CD1c-positive myeloid dendritic cell (primary cell): Measurements from ENCODE around the gene TTLL3.
A peak's percentile ranks its signal among the peaks of the same experiment; 100 is the strongest.

Experiments used
- DNase-seq: peaks from one replicate; pipeline ENCODE4 v3.0.0-alpha.2; 2016; ENCODE audit errors: extremely low spot score

TTLL3 gene

DNA sequence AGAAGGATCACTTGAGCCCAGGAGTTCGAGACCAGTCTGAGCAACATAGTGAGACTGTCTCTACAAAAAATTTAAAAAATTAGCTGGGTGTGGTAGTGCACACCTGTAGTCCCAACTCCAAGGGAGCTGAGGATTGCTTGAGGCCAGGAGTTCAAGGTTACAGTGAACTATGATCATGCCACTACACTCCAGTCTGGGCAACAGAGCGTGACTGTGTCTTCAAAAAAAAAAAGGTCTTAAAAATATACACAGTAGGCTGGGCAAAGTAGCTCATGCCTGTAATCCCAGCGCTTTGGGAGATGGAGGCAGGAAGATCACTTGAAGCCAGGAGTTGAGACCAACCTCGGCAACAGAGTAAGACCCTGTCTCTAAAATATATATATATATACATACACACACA is 29.2 kb upstream of the TTLL3 start:
- no peak for DNase-seq

DNA sequence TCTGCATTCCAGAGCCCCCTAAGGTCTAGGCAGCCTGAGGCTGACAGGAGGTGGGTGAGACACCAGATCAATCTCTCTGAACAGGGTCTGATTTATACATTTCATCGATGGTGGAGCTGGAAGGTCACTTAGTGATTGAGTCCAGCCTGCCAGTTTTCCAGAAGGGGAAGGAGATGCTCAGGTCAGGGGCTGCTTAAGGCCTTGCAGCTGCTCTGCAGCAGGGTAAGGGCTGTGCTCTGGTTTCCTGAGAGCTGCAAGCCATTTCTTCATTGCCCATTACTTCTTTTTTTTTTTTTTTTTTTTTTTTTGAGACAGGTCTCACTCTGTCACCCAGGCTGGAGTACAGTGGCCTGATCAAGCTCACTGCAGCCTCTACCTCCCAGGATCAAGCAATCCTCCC is 28.5 kb upstream of the TTLL3 start:
- DNase-seq, result no peak

DNA sequence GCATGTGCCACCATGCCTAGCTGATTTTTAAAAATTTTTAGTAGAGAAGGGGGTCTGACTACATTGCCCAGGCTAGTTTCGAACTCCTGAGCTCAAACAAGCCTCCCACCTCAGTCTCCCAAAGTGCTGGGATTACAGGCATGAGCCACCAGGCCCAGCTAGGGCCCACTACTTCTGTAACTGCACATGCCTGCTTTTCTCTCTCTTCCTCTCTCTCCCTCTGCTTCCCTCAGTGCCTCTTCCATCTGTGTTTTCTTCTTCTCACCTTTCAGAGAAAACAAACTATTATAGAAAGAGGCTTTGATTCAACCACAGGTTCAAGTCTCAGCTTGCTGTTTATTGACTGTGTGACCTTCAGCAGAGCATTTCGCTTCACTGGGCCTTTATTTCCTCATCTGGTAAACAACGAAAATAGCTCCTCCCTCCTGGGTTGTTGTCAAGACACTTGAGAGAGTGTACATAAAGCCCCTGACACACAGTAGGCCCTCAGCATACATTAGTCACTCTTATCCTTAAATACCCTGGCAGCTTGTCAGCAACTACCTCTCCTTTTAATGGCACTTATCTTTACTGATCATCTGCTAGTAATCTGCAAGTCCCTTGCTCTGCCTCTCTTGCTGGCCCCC is 28.0 kb upstream of the TTLL3 start:
- DNase-seq, result no peak

DNA sequence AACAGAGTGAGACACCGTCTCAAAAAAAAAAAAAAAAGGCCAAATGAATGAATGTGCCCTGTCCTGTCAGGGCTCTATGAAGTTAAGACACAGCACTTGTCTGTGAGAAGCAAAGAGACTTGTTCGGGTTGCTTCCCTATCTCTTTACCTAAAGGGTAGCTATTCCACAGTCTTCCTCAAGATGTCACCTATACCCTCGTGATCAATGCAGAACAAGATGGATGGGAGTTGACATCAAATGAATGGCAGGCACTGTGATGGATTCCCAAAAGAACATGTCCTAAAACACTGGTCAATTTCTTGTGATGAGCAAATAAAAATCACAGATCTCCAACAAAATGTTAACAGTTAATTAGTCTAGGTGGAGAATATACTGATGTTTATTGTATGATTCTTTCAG is 27.3 kb upstream of the TTLL3 start:
- DNase-seq, result no peak

DNA sequence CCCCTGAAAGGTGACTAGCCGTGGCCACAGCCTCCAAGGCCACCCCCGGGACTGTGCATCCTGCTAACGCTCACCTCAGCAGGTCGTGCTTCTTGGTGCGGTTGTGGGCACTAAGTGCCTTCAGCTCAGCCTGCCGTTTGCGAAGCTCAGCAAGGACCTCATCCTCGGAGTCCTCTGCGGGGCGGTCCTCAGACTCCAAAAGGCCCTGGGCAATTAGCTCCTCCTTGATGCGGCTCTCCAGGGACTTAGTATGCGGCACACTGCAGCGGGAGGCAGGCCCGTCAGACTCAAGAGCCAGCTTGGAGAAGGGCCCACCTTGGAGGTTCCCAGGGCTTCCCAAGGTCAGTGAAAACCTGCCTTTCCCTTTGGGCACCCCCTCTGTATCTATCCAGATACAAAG is 26.1 kb upstream of the TTLL3 start:
- no peak for DNase-seq

DNA sequence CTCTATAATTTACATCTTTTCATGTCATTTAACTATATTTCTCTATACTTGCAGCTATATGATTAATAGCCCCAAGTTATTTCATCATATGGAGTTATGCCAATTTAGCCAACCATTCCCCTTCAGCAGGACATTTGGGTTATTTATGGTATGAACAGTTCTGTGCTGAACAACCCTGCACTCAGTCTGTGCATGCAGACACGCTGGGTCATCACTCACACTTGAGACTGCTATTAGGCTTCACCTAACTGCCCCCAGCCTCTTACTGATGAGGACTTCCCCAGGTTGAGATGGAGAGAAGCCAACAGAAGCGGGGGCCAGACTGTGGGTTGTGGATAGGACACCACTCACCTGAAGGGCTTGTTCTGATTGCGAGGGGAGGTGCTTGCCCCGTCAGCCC is 25.1 kb upstream of the TTLL3 start:
- no peak for DNase-seq

DNA sequence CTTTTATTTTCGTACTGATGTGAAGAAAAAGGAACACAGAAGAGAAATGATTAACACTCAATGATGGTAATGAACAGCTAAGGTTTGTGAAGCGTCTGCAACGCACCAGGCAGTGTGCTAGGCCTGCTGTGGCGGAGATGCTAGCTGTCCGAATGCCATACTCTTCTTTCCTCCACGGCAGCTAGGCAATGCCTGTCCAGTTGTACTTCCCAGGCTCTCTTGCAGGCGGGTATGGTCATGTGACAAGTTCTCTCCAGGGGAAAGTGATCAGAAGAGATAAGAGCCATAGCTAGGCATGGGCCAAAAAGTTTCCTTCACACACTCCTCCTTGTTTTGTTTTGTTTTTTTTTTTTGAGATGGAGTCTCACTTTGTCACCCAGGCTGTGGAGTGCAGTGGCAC is 24.5 kb upstream of the TTLL3 start:
- no peak for DNase-seq

DNA sequence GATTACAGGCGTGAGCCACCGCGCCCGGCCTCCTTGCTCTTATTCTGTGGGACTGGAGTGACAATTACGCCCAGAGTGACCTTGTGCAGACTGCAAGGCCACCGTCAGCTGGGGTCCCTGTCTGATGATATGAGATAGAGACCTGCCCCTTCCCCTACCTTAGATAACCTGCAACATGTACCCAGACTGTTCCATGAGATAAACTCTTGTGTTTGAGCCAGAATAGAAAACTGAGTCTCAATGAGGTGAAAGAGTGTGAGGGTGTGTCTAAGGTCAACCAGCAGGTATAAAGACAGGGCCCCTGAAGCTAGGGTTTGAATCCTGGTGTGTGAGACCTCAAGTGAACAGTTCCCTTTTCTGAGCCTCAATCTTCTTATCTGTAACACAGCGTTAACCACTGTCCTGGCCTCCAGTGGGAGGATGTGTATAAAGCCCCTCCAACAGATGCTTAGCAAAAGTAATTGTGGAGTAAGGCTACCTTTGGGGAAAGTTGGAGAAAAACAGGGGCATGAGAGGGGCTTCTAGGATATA is 23.8 kb upstream of the TTLL3 start:
- DNase-seq, result no peak

DNA sequence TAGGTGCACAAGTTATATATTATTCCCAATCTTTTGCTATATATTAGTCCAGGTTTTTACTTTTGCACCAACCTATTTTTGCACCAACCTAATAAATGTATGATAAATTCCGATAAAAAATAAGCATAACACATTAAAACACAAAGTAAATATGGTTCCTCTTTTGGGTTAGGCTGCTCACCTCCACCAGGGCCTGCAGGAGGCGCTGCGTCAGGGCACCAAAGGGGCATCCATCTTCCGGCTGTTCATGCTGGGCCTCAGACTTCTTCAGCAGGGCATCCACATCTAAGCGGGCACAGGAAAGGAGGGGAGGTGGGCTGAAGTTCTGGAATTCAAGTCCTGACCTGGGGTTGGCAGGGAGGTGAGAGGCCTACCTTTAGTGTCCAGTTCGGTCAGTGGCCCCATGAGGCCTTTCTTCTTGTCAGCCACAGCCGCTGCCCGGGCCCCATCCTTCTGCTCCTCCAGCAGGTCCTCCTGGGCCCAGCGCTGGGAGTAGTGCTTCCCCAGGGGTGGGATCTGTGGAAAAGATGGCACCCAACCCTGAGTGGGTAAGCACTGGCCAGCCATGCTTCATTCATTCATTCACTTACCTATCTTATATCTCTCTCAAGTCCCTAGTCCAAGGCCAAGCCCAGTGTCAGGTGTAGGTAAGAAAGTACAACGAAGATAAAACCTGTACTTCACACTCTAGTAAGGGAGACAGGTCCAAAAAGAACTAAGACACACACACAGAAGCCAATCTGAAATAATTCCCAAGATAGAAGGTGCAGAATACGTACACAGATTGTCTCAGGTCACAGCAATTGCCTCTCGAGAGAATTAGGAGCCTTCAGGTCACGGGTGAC is 23.0 kb upstream of the TTLL3 start:
- peak; percentile 33 for DNase-seq

DNA sequence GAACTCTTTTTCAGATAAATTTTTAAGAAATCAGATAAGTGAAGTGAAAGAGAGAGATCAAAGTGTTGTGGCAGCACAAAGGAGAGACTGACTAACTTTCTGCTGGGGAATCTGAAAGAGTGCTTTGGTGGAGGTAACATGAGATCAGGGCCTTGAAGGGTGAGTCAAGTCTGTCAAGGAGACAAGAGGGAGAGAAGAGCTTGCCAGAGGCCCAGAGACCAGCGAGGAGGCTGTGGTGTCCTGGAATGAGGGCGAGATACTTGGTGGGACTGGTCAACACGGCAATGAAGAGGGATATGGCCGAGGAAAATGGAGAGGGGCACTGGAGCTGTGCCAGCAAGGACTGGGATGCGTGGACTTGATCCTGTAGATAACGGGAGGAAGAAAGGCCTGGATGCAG is 22.3 kb upstream of the TTLL3 start:
- DNase-seq, result no peak

DNA sequence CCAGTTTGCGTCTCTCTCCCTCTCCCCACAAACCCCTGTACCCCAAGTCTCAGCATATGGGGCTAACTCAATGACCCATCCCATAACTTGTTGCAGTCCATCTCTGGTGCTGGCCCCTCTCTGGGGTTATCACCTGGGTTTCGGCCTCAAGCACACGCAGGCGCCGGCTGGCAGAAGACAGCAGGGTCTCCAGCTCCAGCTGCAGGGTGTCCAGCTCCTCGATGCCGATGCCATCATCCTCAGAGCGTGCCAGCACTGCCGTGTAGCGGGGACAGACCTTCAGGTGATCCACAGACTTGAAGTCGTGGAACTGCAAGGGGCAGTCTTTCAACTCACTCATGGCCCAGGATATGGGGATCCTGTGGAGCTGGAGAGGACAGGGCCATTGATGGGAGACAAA is 18.9 kb upstream of the TTLL3 start:
- no peak for DNase-seq

DNA sequence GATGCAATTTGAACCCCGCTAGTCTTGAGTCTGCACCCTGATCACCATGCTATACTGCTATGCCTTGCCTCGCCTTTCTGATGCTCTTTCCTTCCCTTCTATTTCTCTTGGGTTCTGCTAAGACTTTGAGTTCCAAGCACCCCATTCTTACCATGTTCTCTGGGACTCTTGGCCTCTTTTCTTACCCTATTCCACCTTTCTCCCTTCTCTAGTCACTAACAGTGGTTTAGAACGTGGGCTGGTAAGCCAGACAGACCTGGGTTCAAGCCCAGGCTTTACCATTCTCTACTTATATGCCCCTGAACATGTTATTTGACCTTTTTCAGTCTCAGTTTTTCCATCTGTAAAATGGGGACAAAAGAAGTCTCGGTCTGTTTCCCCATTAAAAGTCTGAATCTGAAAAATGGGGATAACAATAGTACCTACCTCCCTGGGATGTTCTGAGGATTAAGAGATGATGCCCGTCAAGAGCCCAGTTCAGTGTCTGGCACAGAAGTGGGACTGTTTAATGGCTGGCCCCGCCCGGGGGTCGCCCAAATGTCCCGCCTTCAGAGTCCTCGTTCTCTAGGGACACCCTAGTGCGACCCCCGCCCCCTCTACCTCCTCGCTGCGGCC is 18.2 kb upstream of the TTLL3 start:
- no peak for DNase-seq

DNA sequence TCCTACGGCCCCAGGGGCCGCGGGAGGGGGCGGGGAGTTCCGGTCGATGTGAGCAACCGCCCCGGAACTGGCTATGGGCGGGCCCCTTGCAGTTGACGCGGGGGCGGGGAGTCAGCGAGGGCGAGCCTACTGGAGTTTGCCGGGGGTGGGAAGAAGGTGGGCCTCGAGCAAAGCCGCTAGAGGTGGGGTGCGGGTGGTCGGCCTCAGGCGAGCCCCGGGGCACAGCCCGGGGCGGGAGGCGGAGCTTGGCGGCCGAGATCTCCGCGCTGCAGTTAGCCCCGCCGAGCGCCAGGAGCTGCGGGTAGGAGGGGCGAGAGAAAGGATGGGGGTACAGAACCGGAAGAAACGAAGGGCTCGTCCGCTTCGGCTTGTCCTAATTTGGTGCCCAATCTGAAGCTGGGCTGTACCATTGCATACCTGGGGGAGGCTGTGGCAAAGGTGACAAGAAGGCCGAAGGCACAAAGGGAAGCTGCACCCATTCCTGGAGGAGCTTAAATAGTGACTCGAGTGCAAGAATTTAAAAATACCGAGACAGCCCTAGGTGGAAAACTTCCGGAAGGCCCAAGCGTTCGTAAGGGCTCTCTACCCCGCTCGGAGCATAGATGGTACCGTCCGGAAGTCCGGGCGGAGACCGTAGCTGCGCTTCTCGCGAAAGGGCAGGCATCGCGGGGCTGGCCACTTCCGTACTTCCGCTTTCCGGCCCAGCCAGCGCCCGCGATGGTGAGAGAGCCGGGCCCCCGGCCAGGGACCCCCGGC is 17.5 kb upstream of the TTLL3 start, which contains the start of the genes ARPC4 and TADA3:
Gene ARPC4 (plus strand): TSS at position 678 of the 756 bp plus-strand sequence. CDS start 40 bp downstream, at position 718.
Gene TADA3 (minus strand): TSS at position 69 of the 756 bp plus-strand sequence. CDS start 1,007 bp downstream, outside the sequence.
- peak; percentile 94 for DNase-seq

DNA sequence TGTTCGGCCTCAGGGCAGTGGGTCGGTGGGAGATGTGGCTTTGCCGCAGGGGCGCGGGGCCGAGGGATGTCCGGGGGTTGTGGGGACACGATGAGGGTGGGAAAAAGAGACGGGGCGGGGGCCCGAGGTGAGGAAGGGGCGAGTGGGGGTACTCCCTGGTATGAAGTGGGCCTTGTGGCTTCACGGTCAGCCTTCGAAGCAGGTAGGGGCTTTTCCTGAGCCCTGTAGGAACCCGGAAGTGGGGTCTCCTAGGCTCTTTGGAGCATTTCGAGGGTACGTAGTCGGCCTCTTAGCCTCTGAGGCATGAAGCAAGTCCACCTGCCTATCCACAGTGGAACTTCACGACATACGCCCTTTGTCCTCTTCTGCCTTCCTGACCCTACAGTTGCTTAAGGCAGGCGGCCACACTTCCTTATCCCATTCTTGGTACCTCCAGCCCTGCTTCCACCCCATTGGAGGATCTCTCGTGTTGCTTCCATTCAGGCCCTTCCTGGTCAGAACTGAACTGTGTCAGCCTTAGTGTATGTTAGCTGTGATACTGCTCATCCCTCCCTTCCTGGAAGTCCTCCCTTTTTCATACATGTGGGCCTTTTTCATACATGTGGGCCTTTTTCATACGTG is 16.8 kb upstream of the TTLL3 start:
- DNase-seq, result peak; percentile 76

DNA sequence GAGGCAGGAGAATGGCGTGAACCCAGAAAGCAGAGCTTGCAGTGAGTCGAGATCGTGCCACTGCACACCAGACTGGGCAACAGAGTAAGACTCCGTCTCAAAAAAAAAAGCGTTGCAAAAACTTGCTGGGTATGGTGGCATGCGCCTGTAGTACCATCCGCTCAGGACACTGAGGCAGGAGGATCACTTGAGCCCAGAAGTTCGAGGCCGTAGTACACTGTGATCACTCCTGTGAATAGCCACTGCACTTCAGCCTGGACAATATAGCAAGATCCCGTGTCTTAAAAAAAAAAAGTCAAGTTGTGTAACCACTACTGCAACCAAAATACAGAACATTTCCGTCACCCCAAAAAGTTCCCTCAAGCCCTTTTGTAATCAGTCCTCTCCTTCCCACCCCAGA is 15.7 kb upstream of the TTLL3 start:
- no peak for DNase-seq

DNA sequence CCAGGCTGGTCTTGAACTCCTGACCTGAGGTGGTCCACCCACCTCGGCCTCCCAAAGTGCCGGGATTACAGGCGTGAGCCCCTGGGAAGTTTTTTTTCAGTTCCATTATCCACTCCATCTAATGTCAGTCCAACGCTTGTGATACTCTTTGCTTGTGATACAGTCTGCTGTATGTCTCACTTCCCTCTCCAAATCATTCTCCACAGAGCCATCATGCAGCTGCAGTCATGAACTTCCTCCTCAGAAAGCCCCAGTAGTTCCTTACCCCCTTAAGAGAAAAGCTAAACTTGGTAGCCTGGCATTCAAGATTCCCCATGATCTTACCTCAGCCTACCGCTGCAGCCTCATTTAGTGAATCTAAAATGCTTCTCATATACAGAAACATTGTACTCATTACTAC is 14.9 kb upstream of the TTLL3 start:
- peak; percentile 69 for DNase-seq

DNA sequence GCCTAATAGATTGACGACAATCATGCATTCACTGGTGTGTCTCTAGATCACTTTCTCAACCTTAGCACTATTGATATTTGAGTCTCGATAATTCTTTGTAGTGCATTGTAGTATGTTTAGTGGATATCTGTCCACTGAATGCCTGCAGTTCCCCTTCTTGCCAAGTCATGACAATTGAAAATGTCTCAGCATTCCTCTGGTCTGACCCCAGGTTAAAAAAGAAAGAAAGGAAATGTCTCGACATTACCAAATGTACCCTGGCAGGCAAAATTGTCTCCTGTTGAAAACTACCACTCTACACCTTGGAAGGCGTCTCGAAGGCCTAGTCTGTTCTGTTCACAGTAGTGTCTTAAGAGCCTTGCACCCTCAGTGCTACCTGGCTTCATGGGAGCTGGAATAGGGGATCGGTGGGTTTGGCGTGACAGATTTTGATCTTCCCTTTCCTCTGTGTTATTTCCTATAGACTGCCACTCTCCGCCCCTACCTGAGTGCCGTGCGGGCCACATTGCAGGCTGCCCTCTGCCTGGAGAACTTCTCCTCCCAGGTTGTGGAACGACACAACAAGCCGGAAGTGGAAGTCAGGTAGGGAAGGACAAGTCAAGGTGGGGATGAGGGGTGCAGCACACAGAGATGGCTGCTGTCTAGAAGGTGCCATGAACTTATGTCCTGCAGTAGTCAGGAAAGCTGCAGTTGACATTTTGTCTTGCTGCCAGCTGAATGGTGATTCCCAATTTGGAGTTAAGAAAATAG is 12.7 kb upstream of the TTLL3 start:
- no peak for DNase-seq

DNA sequence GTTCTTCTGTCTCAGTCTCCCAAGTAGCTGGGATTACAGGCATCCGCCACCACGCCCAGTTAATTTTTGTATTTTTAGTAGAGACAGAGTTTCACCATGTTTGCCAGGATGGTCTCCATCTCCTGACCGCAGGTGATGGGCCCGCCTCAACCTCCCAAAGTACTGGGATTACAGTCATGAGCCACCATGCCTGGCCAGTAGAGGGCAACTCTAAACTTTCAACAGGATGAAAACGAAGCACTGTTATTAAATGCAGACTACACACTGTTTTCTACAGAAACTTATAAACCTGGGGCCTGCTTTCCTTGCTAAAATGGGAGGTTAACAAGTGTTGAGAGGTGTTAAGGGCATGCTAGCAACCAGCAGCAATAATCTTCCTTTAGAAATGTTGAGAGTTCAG is 9.5 kb upstream of the TTLL3 start:
- no peak for DNase-seq

DNA sequence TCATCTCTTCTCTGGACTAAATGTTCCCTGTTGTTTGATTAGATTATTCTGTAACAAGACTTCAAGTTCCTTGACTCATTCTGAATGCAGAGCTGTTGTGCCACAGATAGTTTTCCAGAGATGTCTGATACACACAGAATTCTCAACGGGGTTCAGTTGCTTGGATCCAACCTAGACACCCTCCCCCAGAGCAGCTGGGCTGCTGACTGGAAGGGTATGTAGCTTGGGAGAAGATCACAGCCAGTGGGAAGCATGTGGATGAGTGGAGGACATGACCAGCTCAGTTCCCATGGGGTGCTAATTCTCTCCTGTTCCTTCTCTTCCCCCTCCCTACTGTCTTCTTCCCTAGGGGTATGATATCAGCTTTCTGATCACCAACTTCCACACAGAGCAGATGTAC is 6.6 kb upstream of the TTLL3 start:
- DNase-seq, result no peak

DNA sequence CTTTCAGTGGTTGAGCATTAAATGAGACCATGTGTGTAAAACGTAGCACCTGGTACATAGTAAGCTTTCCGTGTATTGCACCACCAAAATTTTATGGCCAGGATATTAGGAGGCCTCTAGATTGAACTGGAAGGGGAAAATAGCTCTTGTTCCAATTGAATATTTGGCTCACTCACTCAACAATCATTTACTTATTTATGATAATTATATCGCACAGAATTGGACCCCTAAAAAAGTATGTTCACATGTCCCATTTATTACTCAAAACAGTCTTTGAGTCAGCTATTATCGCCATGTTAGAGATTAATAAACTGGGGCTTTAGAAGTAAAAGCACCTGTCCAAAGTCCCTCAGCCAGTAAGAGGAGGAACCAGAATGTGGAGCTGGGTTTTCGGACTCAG is 5.1 kb upstream of the TTLL3 start:
- DNase-seq, result no peak

DNA sequence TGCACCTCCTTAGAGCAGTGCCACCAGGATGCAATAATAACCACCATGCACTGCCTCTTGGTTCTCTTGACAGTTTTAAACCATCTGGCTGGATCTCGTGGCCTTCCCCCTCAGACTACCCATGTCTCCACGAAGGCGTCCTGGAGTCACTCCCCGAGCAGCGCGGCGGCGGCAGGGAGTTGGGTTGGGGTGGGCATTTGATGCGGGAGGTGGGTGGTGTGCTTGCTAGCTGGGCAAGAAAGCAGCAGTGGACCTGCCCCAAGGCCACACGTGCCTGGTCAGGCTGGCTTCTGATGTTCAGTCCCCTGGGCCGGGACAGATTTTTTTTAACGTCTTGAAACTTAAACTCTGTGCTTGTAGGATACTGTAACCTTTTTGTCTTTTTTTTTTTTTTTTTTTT is 3.9 kb upstream of the TTLL3 start:
- DNase-seq, result no peak
